Ovary (tissue), 9 donors: Measurements from ENCODE around the gene PARD3B. TPM values are rescaled to one million over a fixed set of nuclear protein-coding genes. Genes with fewer than 3 reads are reported as not detected.

Experiments used
- DNase-seq, 5 donors: peaks; one replicate each; pipeline ENCODE4 v3.0.0-alpha.2; 2019 to 2020
- H3K27ac ChIP-seq, 2 donors: fragments of 200-600 bp; one replicate each; pipeline versions ENCODE4 v1.5.1 to v1.8.0; 2019 to 2022
- H3K27me3 ChIP-seq: fragments of 200-600 bp; one replicate; pipeline ENCODE4 v1.8.0; 2022
- H3K36me3 ChIP-seq: fragments of 200-600 bp; sonication (generic); one replicate; pipeline ENCODE4 v1.5.1; 2019
- H3K4me1 ChIP-seq: one replicate; pipeline ENCODE4 v1.8.1; 2013; ENCODE audit warnings: mild to moderate bottlenecking, moderate library complexity; ENCODE audit not compliant: insufficient read depth
- H3K4me3 ChIP-seq: fragments of 200-600 bp; sonication (generic); one replicate; pipeline ENCODE4 v1.5.1; 2017
- H3K9me3 ChIP-seq, 2 donors: fragments of 200-600 bp in 1 of 2; sonication (generic) in 1 of 2; one replicate each; pipeline versions ENCODE4 v1.5.1 to v1.8.1; 2013 to 2019; ENCODE audit warnings: mild to moderate bottlenecking in 1 of 2, moderate library complexity in 1 of 2
- CTCF ChIP-seq, 3 donors: fragments of 450-650 bp in 2 of 3; fragments of 200-600 bp in 1 of 3; IDR thresholded peaks; one replicate each; pipeline versions ENCODE4 v1.5.1 to v1.8.0; 2016 to 2022; ENCODE audit warnings: antibody characterized with exemption in 3 of 3, mild to moderate bottlenecking in 1 of 3
- EP300 ChIP-seq: sonication (generic); formaldehyde crosslinking; IDR thresholded peaks from one replicate; pipeline ENCODE4 v1.6.1; 2017; ENCODE audit warnings: antibody characterized with exemption
- POLR2A ChIP-seq: fragments of 450-650 bp; IDR thresholded peaks from one replicate; pipeline ENCODE4 v1.6.1; 2017; ENCODE audit warnings: antibody characterized with exemption, mild to moderate bottlenecking, moderate library complexity
- WGBS, 3 donors: extraction: QIAGEN DNeasy Blood & Tissue Kit in 1 of 3; methylation state at CpG; one replicate each; pipeline versions ENCODE4 v1.1.5 to v1.1.7; 2013 to 2017; 5-methylcytosine and 5-hydroxymethylcytosine counted together
- intact Hi-C, 4 donors: fragments of 100-400 bp; cut with DNase I; formaldehyde crosslinking; loops; one replicate each; pipeline versions ENCODE4 v1.11.0 to v1.15.1; 2022 to 2023
- polyA plus RNA-seq, 2 donors: library from polyadenylated mRNA; stranded (reverse); fragments of 200-250 nt in 1 of 2; fragments of 350-450 nt in 1 of 2; fragmentation: Illumina TruSeq in 1 of 2; extraction: RNeasy Lipid Tissue Mini Kit (QIAGEN cat#74804) in 1 of 2; gene quantifications; one replicate each; pipeline ENCODE4 v1.2.3, GENCODE V29; 2013 to 2014
- total RNA-seq, 7 donors: library from RNA; depleted of rRNA in 2 of 7; stranded (reverse); fragments of >200 nt in 2 of 7; fragmentation: NEBNext Ultra II Directional in 3 of 7; extraction: Animal tissue kit (Norgen Biotek cat#: 25700) in 3 of 7; gene quantifications; one replicate each; pipeline versions ENCODE4 v1.1.0 to v1.2.4, GENCODE V29; 2016 to 2023
- donor health status: DM: no; HTN: no; CAD: no; lungs with moderate emphysema.
- donor health status: DM: no; HTN: no; CAD: no.
- donor health status: Bipolar disorder and iron deficiency.
- donor health status: DM: yes; HTN: yes; CAD: no.
- donor health status: DM: no; HTN: no; CAD: no.
- donor health status: DM: yes; HTN: yes; CAD: no.

The PARD3B gene
- total and polyA plus RNA-seq, 9 donors: 8.2 to 46.6 (median 28.7) TPM

GRCh38 chr2:204615456-204615855, 70.2 kb downstream of the PARD3B start:
- no peak for DNase-seq
- Histone ChIP-seq H3K27ac (no peak overlapping the region), H3K27me3 (no peaks in the 10 kb centered on the region), H3K4me1 (no peaks in the 10 kb centered on the region), H3K4me3 (no peak overlapping the region), H3K36me3 (no peaks in the 10 kb centered on the region), H3K9me3 (no peaks in the 10 kb centered on the region)
- 87 to 90% (median 89%) methylated on average over 4 of the region's 4 CpGs for WGBS, 3 donors
- intact Hi-C loops: no loop called here
- TF ChIP-seq POLR2A (no peak), EP300 (no peak), CTCF (IDR thresholded peaks at IDR 0.05) (no peak)

GRCh38 chr2:204625135-204625534, 79.9 kb downstream of the PARD3B start:
- WGBS, 3 donors: 93 to 95% (median 93%) methylated on average over 2 of the region's 2 CpGs
- H3K4me1 ChIP-seq: no peaks in the 10 kb centered on the region
- H3K4me3 ChIP-seq: no peak overlapping the region
- H3K9me3 ChIP-seq: no peaks in the 10 kb centered on the region
- no peak for DNase-seq
- no peak overlapping the region for H3K27ac ChIP-seq
- intact Hi-C loops: no loop called here
- no peaks in the 10 kb centered on the region for H3K36me3 ChIP-seq
- no peak for TF ChIP-seq POLR2A
- TF ChIP-seq EP300: no peak
- no peak for TF ChIP-seq CTCF (IDR thresholded peaks at IDR 0.05)
- H3K27me3 ChIP-seq: no peaks in the 10 kb centered on the region

- no peaks in the 10 kb centered on the region for H3K27me3 ChIP-seq
- H3K9me3 ChIP-seq: no peaks in the 10 kb centered on the region
- no peak overlapping the region for H3K27ac ChIP-seq
- intact Hi-C loops: no loop called here
- WGBS, 3 donors: 55 to 65% (median 65%) methylated on average over 7 of the region's 7 CpGs
- no peak for TF ChIP-seq POLR2A
- no peak for TF ChIP-seq EP300
- TF ChIP-seq CTCF (IDR thresholded peaks at IDR 0.05): no peak
- H3K36me3 ChIP-seq: no peaks in the 10 kb centered on the region
- no peak overlapping the region for H3K4me3 ChIP-seq
- H3K4me1 ChIP-seq: no peaks in the 10 kb centered on the region
- DNase-seq: no peak
Measured at GRCh38 chr2:204628926-204629712, 83.8 kb downstream of the PARD3B start.

GRCh38 chr2:204632410-204632809, 87.1 kb downstream of the PARD3B start:
- no peaks in the 10 kb centered on the region for H3K27me3 ChIP-seq
- H3K4me3 ChIP-seq: no peak overlapping the region
- no peaks in the 10 kb centered on the region for H3K36me3 ChIP-seq
- H3K9me3 ChIP-seq: no peaks in the 10 kb centered on the region
- no peak for TF ChIP-seq EP300
- intact Hi-C loops: no loop called here
- no peak overlapping the region for H3K27ac ChIP-seq
- DNase-seq: no peak
- 89 to 93% (median 92%) methylated on average over 3 of the region's 3 CpGs for WGBS, 3 donors
- H3K4me1 ChIP-seq: no peaks in the 10 kb centered on the region

- Histone ChIP-seq H3K9me3 (no peaks in the 10 kb centered on the region), H3K27me3 (no peaks in the 10 kb centered on the region), H3K36me3 (no peaks in the 10 kb centered on the region), H3K27ac (no peak overlapping the region), H3K4me1 (no peaks in the 10 kb centered on the region), H3K4me3 (no peak overlapping the region)
- 97 to 98% (median 98%) methylated on average over 3 of the region's 3 CpGs for WGBS, 3 donors
- TF ChIP-seq EP300: no peak
- no peak for TF ChIP-seq POLR2A
- TF ChIP-seq CTCF (IDR thresholded peaks at IDR 0.05): no peak
- no peak for DNase-seq
- intact Hi-C loops: no loop called here
Measured at GRCh38 chr2:204634564-204634963, 89.3 kb downstream of the PARD3B start.
